ENCODE results near the gene SLCO3A1.

SLCO3A1 gene

GRCh38 chr15:92102395-92102755 lies 248.9 kb downstream of the SLCO3A1 start:
- no peak for DNase-seq

- DNase-seq = no peak
These were observed 250.6 kb downstream of the SLCO3A1 start for GRCh38 chr15:92104072-92104471.

GRCh38 chr15:92105611-92106010 lies 252.1 kb downstream of the SLCO3A1 start:
- no peak for DNase-seq

- no peak for DNase-seq
These were observed 254.0 kb downstream of the SLCO3A1 start for GRCh38 chr15:92107510-92107909.

- no peak for DNase-seq
These were observed 255.8 kb downstream of the SLCO3A1 start for GRCh38 chr15:92109191-92109873.

GRCh38 chr15:92111291-92111690 lies 257.8 kb downstream of the SLCO3A1 start:
- no peak for DNase-seq

GRCh38 chr15:92111751-92112150 lies 258.2 kb downstream of the SLCO3A1 start:
- DNase-seq = no peak

- no peak for DNase-seq
These were observed 258.7 kb downstream of the SLCO3A1 start for GRCh38 chr15:92112180-92112579.

- DNase-seq = no peak
These were observed 259.2 kb downstream of the SLCO3A1 start for GRCh38 chr15:92112711-92113110.

GRCh38 chr15:92113832-92114231 lies 260.3 kb downstream of the SLCO3A1 start:
- DNase-seq = no peak

GRCh38 chr15:92115834-92116233 lies 262.3 kb downstream of the SLCO3A1 start:
- DNase-seq = no peak

GRCh38 chr15:92116330-92116729 lies 262.8 kb downstream of the SLCO3A1 start:
- no peak for DNase-seq

- no peak for DNase-seq
These were observed 263.8 kb downstream of the SLCO3A1 start for GRCh38 chr15:92117261-92117731.

GRCh38 chr15:92118162-92118935 lies 264.8 kb downstream of the SLCO3A1 start:
- no peak for DNase-seq

- DNase-seq = no peak
These were observed 265.4 kb downstream of the SLCO3A1 start for GRCh38 chr15:92118936-92119325.

- no peak for DNase-seq
These were observed 266.7 kb downstream of the SLCO3A1 start for GRCh38 chr15:92120094-92120795.

- DNase-seq = no peak
These were observed 267.5 kb downstream of the SLCO3A1 start for GRCh38 chr15:92121047-92121446.

GRCh38 chr15:92122259-92122658 lies 268.8 kb downstream of the SLCO3A1 start:
- no peak for DNase-seq

GRCh38 chr15:92123962-92124656 lies 270.6 kb downstream of the SLCO3A1 start:
- no peak for DNase-seq

- DNase-seq = no peak
These were observed 271.1 kb downstream of the SLCO3A1 start for GRCh38 chr15:92124657-92125010.

- no peak for DNase-seq
These were observed 275.3 kb downstream of the SLCO3A1 start for GRCh38 chr15:92128788-92129187.

GRCh38 chr15:92130244-92130643 lies 276.7 kb downstream of the SLCO3A1 start:
- DNase-seq = no peak

- no peak for DNase-seq
These were observed 277.4 kb downstream of the SLCO3A1 start for GRCh38 chr15:92130906-92131305.
